Kidney (tissue), 14 donors: ENCODE data around the gene RNU7-1. TPM values are rescaled to one million over a fixed set of nuclear protein-coding genes. Genes with fewer than 3 reads are reported as not detected.
"Not testable (repeated sequence)": the region's sequence is repeated elsewhere in the genome, so short reads cannot be mapped to it uniquely, and the experiment has no call there.

Source experiments
- DNase-seq, 5 donors: peaks; one replicate each; pipeline ENCODE4 v3.0.0-alpha.2; 2013 to 2020
- FAIRE-seq: peaks from 2 replicates; lab custom pipeline; 2012; peaks lifted over from hg19 to GRCh38; lab: Jason Lieb, UNC
- H3K27ac ChIP-seq, 2 donors: one replicate each; pipeline ENCODE4 v1.7.0; 2013; ENCODE audit warnings: low read depth in 2 of 2, low read length in 2 of 2, inconsistent platforms in 1 of 2
- H3K27me3 ChIP-seq: one replicate; pipeline ENCODE4 v1.7.1; 2013; ENCODE audit warnings: low read length, inconsistent platforms; ENCODE audit not compliant: control insufficient read depth, insufficient read depth
- H3K36me3 ChIP-seq, 3 donors: one replicate each; pipeline versions ENCODE4 v1.7.0 to v1.7.1; 2013; ENCODE audit warnings: low read length in 3 of 3, control low read depth in 1 of 3, inconsistent platforms in 1 of 3; ENCODE audit not compliant: insufficient read depth in 3 of 3, control insufficient read depth in 2 of 3
- H3K4me1 ChIP-seq, 3 donors: one replicate each; pipeline versions ENCODE4 v1.7.0 to v1.7.1; 2013; ENCODE audit warnings: low read length in 3 of 3, inconsistent platforms in 1 of 3, low read depth in 1 of 3; ENCODE audit not compliant: control insufficient read depth in 2 of 3, insufficient read depth in 2 of 3
- H3K4me3 ChIP-seq, 3 donors: one replicate each; pipeline versions ENCODE4 v1.7.0 to v1.8.1; 2013; ENCODE audit warnings: low read length in 3 of 3, control low read depth in 1 of 3, inconsistent platforms in 1 of 3
- H3K9ac ChIP-seq, 3 donors: one replicate each; pipeline versions ENCODE4 v1.7.0 to v1.7.1; 2013; ENCODE audit warnings: low read length in 3 of 3, control low read depth in 1 of 3, inconsistent platforms in 1 of 3
- H3K9me3 ChIP-seq, 3 donors: one replicate each; pipeline versions ENCODE4 v1.7.0 to v1.7.1; 2013; ENCODE audit warnings: low read length in 3 of 3, control low read depth in 1 of 3, inconsistent platforms in 1 of 3; ENCODE audit not compliant: control insufficient read depth in 2 of 3, insufficient read depth in 1 of 3
- intact Hi-C: fragments of 100-400 bp; cut with DNase I; formaldehyde crosslinking; loops from one replicate; pipeline ENCODE4 v1.11.1; 2022
- polyA plus RNA-seq: library from polyadenylated mRNA; stranded (reverse); fragments of 350-450 nt; fragmentation: Illumina TruSeq; extraction: RNeasy Lipid Tissue Mini Kit (QIAGEN cat#74804); gene quantifications from one replicate; pipeline ENCODE4 v1.2.3, GENCODE V29; 2014; ENCODE audit warnings: low read depth, low replicate concordance; ENCODE audit not compliant: insufficient read depth
- total RNA-seq: library from RNA; stranded (reverse); fragmentation: NEBNext Ultra II Directional; extraction: Animal tissue kit (Norgen Biotek cat#: 25700); gene quantifications from one replicate; pipeline ENCODE4 v1.2.1, GENCODE V29; 2021
- TF ChIP-seq, protein P1 (sequence below): IDR thresholded peaks from 3 replicates; pipeline ENCODE4 v1.5.1; 2012; ENCODE audit warnings: mild to moderate bottlenecking, moderate library complexity, borderline replicate concordance; ENCODE audit not compliant: insufficient read depth; ENCODE audit errors: extremely low read depth
- donor health status: control.
- donor health status: control.
- donor health status: control.
- donor health status: control.
- donor health status: control.
- donor health status: DM: yes; HTN: yes; CAD: no.
- donor health status: Normal renal cell carcinoma (clear cell type).

RNU7-1 gene
- total and polyA plus RNA-seq, 2 donors from 2014 or later = not detected

DNA sequence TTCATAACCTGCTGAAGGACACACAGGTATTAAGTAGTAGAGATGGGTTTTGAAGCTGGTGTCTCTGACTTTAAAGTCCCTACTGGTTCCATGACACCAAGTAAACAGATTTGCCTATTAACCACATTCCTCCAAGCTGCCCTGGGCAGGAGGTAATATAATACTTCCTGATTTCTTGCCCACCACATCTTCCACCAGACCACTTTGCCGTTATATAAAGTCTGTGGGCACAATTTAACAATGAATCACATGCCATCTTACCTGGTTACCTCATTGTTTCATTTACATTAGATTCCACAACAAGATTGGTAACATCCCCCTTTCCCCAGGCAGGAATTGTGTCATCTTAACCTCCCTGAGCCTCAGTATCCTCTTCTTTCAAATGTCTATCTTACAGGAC lies 39.9 kb upstream of the RNU7-1 start:
- TF ChIP-seq, protein P1, sequence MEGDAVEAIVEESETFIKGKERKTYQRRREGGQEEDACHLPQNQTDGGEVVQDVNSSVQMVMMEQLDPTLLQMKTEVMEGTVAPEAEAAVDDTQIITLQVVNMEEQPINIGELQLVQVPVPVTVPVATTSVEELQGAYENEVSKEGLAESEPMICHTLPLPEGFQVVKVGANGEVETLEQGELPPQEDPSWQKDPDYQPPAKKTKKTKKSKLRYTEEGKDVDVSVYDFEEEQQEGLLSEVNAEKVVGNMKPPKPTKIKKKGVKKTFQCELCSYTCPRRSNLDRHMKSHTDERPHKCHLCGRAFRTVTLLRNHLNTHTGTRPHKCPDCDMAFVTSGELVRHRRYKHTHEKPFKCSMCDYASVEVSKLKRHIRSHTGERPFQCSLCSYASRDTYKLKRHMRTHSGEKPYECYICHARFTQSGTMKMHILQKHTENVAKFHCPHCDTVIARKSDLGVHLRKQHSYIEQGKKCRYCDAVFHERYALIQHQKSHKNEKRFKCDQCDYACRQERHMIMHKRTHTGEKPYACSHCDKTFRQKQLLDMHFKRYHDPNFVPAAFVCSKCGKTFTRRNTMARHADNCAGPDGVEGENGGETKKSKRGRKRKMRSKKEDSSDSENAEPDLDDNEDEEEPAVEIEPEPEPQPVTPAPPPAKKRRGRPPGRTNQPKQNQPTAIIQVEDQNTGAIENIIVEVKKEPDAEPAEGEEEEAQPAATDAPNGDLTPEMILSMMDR = no peak
- Histone ChIP-seq H3K4me1 (peaks cover 0 to 11% (median 3%) of the 10 kb centered on the region in 3 donors), H3K36me3 (peaks cover 0 to 4% (median 0%) of the 10 kb centered on the region in 3 donors), H3K4me3 (peak overlapping the region in 1 of 3 donors; percentile 89), H3K9me3 (no peaks in the 10 kb centered on the region), H3K27me3 (no peaks in the 10 kb centered on the region), H3K27ac (no peak overlapping the region), H3K9ac (no peak overlapping the region)
- FAIRE-seq (no peak), DNase-seq (peak in 2 of 5 donors; percentile 57 to 58)
- intact Hi-C loops = no loop called here

DNA sequence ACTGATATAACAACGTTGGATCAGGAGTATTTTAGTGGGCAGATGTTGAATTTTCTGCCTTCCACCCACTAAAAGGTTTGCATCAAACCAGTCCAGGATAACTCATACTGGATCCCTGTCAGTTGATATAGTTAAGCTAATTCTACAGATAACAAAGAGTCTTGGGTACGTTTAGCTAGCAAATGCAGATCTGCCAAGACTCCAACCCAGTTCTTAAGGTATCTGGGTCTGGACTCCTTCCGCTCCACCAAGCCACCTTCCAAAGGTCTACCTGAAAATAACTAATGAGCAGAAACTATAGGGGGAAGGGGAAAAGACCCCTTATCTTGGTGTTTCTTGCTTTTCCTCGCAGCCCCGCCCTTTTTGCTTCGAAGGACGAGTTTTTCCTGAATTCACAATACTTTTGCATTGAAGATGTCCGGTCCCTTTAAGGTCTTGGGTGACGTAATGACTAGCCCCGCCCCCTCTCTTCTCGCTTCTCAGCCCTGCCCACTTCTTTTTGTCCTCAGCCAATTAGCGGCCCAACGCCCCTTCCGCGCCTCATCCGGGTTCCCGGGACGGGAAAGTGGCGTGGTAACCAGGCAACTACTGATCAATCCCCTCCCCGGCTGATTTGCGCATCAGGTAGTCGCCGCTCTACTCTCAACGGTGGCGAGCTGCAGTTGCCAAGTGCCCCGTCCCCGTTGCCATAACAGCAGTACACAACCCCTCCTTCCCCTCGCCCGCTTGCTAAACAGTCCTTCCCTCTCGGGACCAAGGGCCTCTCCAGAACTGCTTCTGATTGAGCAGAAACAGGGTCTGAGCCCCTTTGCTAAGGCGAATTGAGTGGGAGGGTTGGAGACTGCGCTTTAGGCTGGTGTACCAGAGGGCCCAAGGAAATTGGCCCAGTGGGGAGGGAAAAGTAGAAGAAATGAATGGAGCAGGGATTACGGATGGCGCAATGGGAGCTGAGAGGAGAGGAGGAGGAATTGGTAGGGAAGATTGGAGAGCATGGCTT lies 39.0 kb upstream of the RNU7-1 start, which contains the start of gene LRRC23:
LRRC23 (plus strand) TSS at position 543 of the 997 bp plus-strand sequence. CDS start 812 bp downstream, outside the sequence.
- H3K27me3 ChIP-seq = no peaks in the 10 kb centered on the region
- peak within 1 kb of the TSS; percentile 89 to 96 (median 92) for H3K4me3 ChIP-seq
- TF ChIP-seq, protein P1 = peak; percentile 6
- H3K9me3 ChIP-seq = no peaks in the 10 kb centered on the region
- DNase-seq (peak; percentile 97 to 99 (median 98)), FAIRE-seq (peak; percentile 81)
- intact Hi-C loops = no loop called here
- H3K27ac ChIP-seq = peak within 1 kb of the TSS; percentile 66 to 77
- peaks cover 0 to 11% (median 3%) of the 10 kb centered on the region in 3 donors for H3K4me1 ChIP-seq
- peaks cover 0 to 4% (median 0%) of the 10 kb centered on the region in 3 donors for H3K36me3 ChIP-seq
- H3K9ac ChIP-seq = peak within 1 kb of the TSS; percentile 88 to 94 (median 92)

DNA sequence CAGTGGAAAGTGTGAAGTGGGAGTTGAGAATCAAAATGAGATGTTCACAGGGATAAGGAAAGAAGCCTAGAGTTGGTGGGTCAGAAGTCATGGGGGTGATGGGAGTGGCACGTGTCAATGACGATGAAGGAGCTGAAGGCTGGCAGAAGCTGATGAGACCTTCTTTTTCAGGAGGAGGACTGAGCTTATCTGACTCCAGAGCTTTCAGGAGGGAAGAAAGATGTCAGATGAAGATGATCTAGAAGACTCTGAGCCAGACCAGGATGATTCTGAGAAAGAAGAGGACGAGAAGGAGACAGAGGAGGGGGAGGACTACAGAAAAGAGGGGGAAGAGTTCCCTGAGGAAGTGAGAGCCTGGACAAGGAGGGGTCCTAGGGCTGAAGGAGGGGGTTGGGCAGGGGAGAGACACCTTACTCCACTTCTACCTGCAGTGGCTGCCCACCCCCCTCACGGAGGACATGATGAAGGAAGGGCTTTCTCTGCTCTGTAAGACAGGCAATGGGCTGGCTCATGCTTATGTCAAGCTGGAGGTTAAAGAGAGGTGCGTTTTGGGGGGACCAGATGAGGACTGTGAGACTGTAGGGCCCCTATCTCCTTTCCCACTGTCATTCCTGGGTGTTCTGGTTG lies 38.1 kb upstream of the RNU7-1 start:
- Histone ChIP-seq H3K9ac (peak overlapping the region in 2 of 3 donors; percentile 92 to 94), H3K36me3 (peaks cover 0 to 4% (median 0%) of the 10 kb centered on the region in 3 donors), H3K4me3 (peak overlapping the region in 2 of 3 donors; percentile 89 to 96), H3K27me3 (no peaks in the 10 kb centered on the region), H3K4me1 (peaks cover 0 to 11% (median 3%) of the 10 kb centered on the region in 3 donors), H3K27ac (no peak overlapping the region), H3K9me3 (no peaks in the 10 kb centered on the region)
- TF ChIP-seq, protein P1 = no peak
- DNase-seq = peak in 1 of 5 donors; percentile 32
- no peak for FAIRE-seq
- intact Hi-C loops = no loop called here

DNA sequence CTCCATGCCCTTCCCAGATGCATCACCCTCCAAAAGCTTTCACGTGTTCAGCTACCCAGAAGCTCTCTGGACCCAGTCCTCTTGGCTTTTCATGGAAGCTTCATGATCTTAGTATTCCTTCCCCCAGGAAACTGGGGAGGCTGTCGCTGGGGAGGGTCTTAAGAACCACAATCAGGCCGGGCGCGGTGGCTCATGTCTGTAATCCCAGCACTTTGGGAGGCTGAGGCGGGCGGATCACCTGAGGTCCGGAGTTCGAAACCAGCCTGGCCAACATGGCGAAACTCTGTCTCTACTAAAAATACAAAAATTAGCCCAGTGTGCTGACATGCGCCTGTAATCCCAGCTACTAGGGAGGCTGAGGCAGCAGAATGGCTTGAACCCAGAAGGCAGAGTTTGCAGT lies 35.5 kb upstream of the RNU7-1 start:
- intact Hi-C loops, DNase-seq: not testable (repeated sequence)

More for the DNA sequence above, 35.5 kb upstream of the RNU7-1 start:
- H3K36me3 ChIP-seq, H3K4me3 ChIP-seq, FAIRE-seq, H3K27ac ChIP-seq, H3K27me3 ChIP-seq, H3K9me3 ChIP-seq, H3K9ac ChIP-seq: not testable (repeated sequence)
- H3K4me1 ChIP-seq = peaks cover 0 to 11% (median 3%) of the 10 kb centered on the region in 3 donors
